Keratinocyte (primary cell): ENCODE measurements around the gene EXOC6B. TPM values are rescaled to one million over a fixed set of nuclear protein-coding genes. Genes with fewer than 3 reads are reported as not detected.

Experiments used
- DNase-seq: peaks from one replicate; pipeline ENCODE4 v3.0.0-alpha.2; 2011; ENCODE audit warnings: low read depth, missing footprints, low spot score
- FAIRE-seq: peaks from 2 replicates; lab custom pipeline; 2011; peaks lifted over from hg19 to GRCh38; lab: Jason Lieb, UNC
- H2AFZ ChIP-seq: 2 replicates; pipeline ENCODE4 v1.6.0; 2012; ENCODE audit warnings: low read length, control low read depth, inconsistent platforms; ENCODE audit not compliant: control insufficient read depth
- H3K27ac ChIP-seq: 2 replicates; pipeline ENCODE4 v1.5.1; 2011; ENCODE audit warnings: low read length; ENCODE audit not compliant: control insufficient read depth, insufficient read depth
- H3K27me3 ChIP-seq: 3 replicates; pipeline ENCODE4 v1.6.0; 2011; ENCODE audit warnings: low read length; ENCODE audit not compliant: control insufficient read depth, insufficient read depth; ENCODE audit errors: extremely low read depth
- H3K36me3 ChIP-seq, 2 experiments: 2 replicates in 1 of 2; 3 replicates in 1 of 2; pipeline ENCODE4 v1.5.1; 2011; ENCODE audit warnings: low read length in 2 of 2, mild to moderate bottlenecking in 1 of 2; ENCODE audit not compliant: control insufficient read depth in 2 of 2, insufficient read depth in 2 of 2; ENCODE audit errors: extremely low read depth in 1 of 2
- H3K4me1 ChIP-seq: 3 replicates; pipeline ENCODE4 v1.5.1; 2011; ENCODE audit warnings: low read length; ENCODE audit not compliant: control insufficient read depth, insufficient read depth; ENCODE audit errors: extremely low read depth
- H3K4me2 ChIP-seq: 3 replicates; pipeline ENCODE4 v1.6.0; 2011; ENCODE audit warnings: low read depth, low read length; ENCODE audit not compliant: control insufficient read depth, insufficient read depth; ENCODE audit errors: extremely low read depth
- H3K4me3 ChIP-seq, 3 experiments: fragments of 200-600 bp in 1 of 3; sonication (generic) in 1 of 3; 2 replicates in 2 of 3; 3 replicates in 1 of 3; pipeline ENCODE4 v1.5.1; 2011 to 2016; ENCODE audit warnings: low read length in 3 of 3, mild to moderate bottlenecking in 3 of 3, control low read depth in 2 of 3, inconsistent platforms in 1 of 3, low read depth in 1 of 3, mixed read lengths in 1 of 3, mixed run types in 1 of 3, moderate library complexity in 1 of 3; ENCODE audit not compliant: control insufficient read depth in 2 of 3, insufficient read depth in 2 of 3; ENCODE audit errors: extremely low read depth in 1 of 3
- H3K79me2 ChIP-seq: 2 replicates; pipeline ENCODE4 v1.6.0; 2012; ENCODE audit warnings: low read length; ENCODE audit not compliant: control insufficient read depth, insufficient read depth
- H3K9ac ChIP-seq: 3 replicates; pipeline ENCODE4 v1.6.0; 2011; ENCODE audit warnings: low read length; ENCODE audit not compliant: control insufficient read depth, insufficient read depth; ENCODE audit errors: extremely low read depth
- H3K9me1 ChIP-seq: 3 replicates; pipeline ENCODE4 v1.6.0; 2011; ENCODE audit warnings: low read length; ENCODE audit not compliant: control insufficient read depth, insufficient read depth; ENCODE audit errors: extremely low read depth
- H3K9me3 ChIP-seq: 2 replicates; pipeline ENCODE4 v1.5.1; 2012; ENCODE audit warnings: low read depth, low read length; ENCODE audit not compliant: control insufficient read depth
- H4K20me1 ChIP-seq: 3 replicates; pipeline ENCODE4 v1.6.0; 2011; ENCODE audit warnings: low read length; ENCODE audit not compliant: control insufficient read depth, insufficient read depth; ENCODE audit errors: extremely low read depth
- EZH2 ChIP-seq: IDR thresholded peaks from one replicate; pipeline ENCODE4 v1.6.1; 2012; ENCODE audit warnings: inconsistent platforms, mild to moderate bottlenecking, low read length, moderate library complexity
- dilution Hi-C: fragments of 300-500 bp; cut with MboI; formaldehyde crosslinking; loops from one replicate; pipeline ENCODE4 v1.7.0; 2020; ENCODE audit warnings: low sequenced_read_pairs; ENCODE audit not compliant: extremely low pct_ligation_motif_present
- polyA plus RNA-seq, 5 experiments: library from polyadenylated mRNA; depleted of rRNA in 3 of 5; stranded (reverse) in 3 of 5; stranded (forward) in 1 of 5; unstranded in 1 of 5; fragments of >200 nt; gene quantifications; 1 replicate in 1 of 5; 2 replicates in 3 of 5; 3 replicates in 1 of 5; pipeline versions ENCODE4 v1.2.1 to v1.2.3, GENCODE V29; 2011 to 2012; ENCODE audit warnings: missing spikeins in 2 of 5, low read depth in 1 of 5, low replicate concordance in 1 of 5
- TF ChIP-seq, protein P1 (sequence below), 3 experiments: IDR thresholded peaks in 1 of 3; conservative IDR thresholded peaks in 1 of 3; optimal IDR thresholded peaks in 1 of 3; 2 replicates in 2 of 3; 3 replicates in 1 of 3; pipeline versions ENCODE3 to v1.5.1; 2011; ENCODE audit warnings: low read length in 3 of 3, mild to moderate bottlenecking in 3 of 3, moderate library complexity in 2 of 3, control low read depth in 1 of 3, inconsistent platforms in 1 of 3; ENCODE audit not compliant: insufficient read depth in 2 of 3; ENCODE audit errors: extremely low read depth in 1 of 3

EXOC6B gene
- polyA plus RNA-seq, 1 donor (not counting 4 experiments of a cell fraction or from before 2014, with no cell fraction given) = 37.3 TPM

DNA sequence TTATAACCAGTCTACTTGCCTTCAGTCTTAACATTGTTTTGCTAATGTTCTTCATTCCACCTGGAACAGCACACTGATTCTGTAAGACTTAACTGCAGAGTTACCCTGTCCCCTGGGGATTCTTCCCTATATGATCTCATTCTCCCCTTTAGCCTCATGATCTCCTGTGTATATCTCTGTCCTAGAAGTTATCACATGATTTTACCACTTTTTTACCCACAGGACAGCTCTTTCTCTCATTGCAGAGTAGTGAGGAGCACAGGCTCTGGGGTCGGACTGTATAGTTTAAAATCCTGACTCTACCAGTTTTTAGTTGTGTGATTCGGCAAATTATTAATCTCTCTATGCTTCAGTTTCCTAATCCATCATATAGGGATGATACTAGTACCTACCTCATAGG is 14.2 kb upstream of the EXOC6B start:
- H3K36me3 ChIP-seq = no peaks in the 10 kb centered on the region
- dilution Hi-C loops = no loop called here
- FAIRE-seq (no peak), DNase-seq (no peak)
- no peak overlapping the region for H3K4me3 ChIP-seq
- H3K9me1 ChIP-seq = no peaks in the 10 kb centered on the region
- H3K79me2 ChIP-seq = no peaks in the 10 kb centered on the region
- H2AFZ ChIP-seq = no peak overlapping the region
- no peak overlapping the region for H3K4me2 ChIP-seq
- no peaks in the 10 kb centered on the region for H3K27me3 ChIP-seq
- no peak overlapping the region for H3K27ac ChIP-seq
- H3K9ac ChIP-seq = no peak overlapping the region
- H3K9me3 ChIP-seq = no peaks in the 10 kb centered on the region
- no peaks in the 10 kb centered on the region for H4K20me1 ChIP-seq
- H3K4me1 ChIP-seq = no peaks in the 10 kb centered on the region
- no peak for TF ChIP-seq EZH2
- TF ChIP-seq, protein P1, sequence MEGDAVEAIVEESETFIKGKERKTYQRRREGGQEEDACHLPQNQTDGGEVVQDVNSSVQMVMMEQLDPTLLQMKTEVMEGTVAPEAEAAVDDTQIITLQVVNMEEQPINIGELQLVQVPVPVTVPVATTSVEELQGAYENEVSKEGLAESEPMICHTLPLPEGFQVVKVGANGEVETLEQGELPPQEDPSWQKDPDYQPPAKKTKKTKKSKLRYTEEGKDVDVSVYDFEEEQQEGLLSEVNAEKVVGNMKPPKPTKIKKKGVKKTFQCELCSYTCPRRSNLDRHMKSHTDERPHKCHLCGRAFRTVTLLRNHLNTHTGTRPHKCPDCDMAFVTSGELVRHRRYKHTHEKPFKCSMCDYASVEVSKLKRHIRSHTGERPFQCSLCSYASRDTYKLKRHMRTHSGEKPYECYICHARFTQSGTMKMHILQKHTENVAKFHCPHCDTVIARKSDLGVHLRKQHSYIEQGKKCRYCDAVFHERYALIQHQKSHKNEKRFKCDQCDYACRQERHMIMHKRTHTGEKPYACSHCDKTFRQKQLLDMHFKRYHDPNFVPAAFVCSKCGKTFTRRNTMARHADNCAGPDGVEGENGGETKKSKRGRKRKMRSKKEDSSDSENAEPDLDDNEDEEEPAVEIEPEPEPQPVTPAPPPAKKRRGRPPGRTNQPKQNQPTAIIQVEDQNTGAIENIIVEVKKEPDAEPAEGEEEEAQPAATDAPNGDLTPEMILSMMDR (optimal IDR thresholded peaks at IDR 0.05 in 1 of 3, IDR thresholded peaks at IDR 0.05 in 1 of 3, conservative IDR thresholded peaks at IDR 0.05 in 1 of 3; ENCODE audit: extremely low read depth in 1 of 3, insufficient read depth in 2 of 3, low read length in 3 of 3) = no peak

DNA sequence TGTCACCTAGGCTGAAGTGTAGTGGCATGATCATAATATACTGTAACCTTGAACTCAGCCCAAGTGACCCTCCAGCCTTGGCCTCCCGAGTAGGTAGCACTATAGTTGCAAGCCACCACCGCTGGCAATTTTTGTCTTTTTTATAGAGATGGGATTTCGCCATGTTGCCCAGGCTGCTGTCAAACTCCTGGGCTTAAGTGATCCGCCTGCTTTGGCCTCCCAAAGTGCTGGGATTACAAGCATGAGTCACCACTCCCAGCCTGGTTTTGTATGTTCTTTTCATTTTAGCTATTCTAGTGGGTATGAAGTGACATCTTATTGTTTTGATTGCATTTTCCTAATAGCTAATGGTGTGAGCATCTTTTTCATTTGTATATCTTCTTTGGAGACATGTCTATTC is 11.3 kb upstream of the EXOC6B start:
- no peaks in the 10 kb centered on the region for H3K9me1 ChIP-seq
- no peaks in the 10 kb centered on the region for H3K36me3 ChIP-seq
- H3K79me2 ChIP-seq = no peaks in the 10 kb centered on the region
- no peak overlapping the region for H3K4me3 ChIP-seq
- no peaks in the 10 kb centered on the region for H3K27me3 ChIP-seq
- no peak overlapping the region for H3K4me2 ChIP-seq
- no peak for FAIRE-seq
- dilution Hi-C loops = no loop called here
- H3K4me1 ChIP-seq = no peaks in the 10 kb centered on the region
- H3K9me3 ChIP-seq = no peaks in the 10 kb centered on the region
- no peaks in the 10 kb centered on the region for H4K20me1 ChIP-seq
- H3K9ac ChIP-seq = no peak overlapping the region
- TF ChIP-seq EZH2 = no peak
- TF ChIP-seq, protein P1 (optimal IDR thresholded peaks at IDR 0.05 in 1 of 3, IDR thresholded peaks at IDR 0.05 in 1 of 3, conservative IDR thresholded peaks at IDR 0.05 in 1 of 3; ENCODE audit: extremely low read depth in 1 of 3, insufficient read depth in 2 of 3, low read length in 3 of 3) = no peak
- H2AFZ ChIP-seq = no peak overlapping the region
- DNase-seq = no peak
- H3K27ac ChIP-seq = no peak overlapping the region
